GM23338 (cell line): ENCODE results near the gene IBSP. TPM values are rescaled to one million over a fixed set of nuclear protein-coding genes. Genes with fewer than 3 reads are reported as not detected.

Experiments
- ATAC-seq: fragments of 200-7000 bp; cut with Tn5 transposase; 3 replicates; pipeline ENCODE4 v1.9.1; 2020
- DNase-seq: peaks from one replicate; pipeline ENCODE4 v3.0.0-alpha.2; 2015; ENCODE audit warnings: low spot score
- H2AFZ ChIP-seq: fragments of 200-600 bp; sonication (generic); 2 replicates; pipeline ENCODE4 v1.8.0; 2016; ENCODE audit warnings: antibody characterized with exemption, mild to moderate bottlenecking, moderate library complexity
- H3F3A ChIP-seq: fragments of 200-600 bp; sonication (generic); replicated peaks from 2 replicates; pipeline ENCODE4 v1.8.0; 2017; ENCODE audit warnings: antibody characterized with exemption, mixed run types, low read depth
- H3K27ac ChIP-seq: fragments of 200-600 bp; sonication (generic); 2 replicates; pipeline ENCODE4 v1.6.1; 2016; ENCODE audit warnings: low read depth
- H3K27me3 ChIP-seq: fragments of 200-600 bp; sonication (generic); 2 replicates; pipeline ENCODE4 v1.8.0; 2016; ENCODE audit warnings: mild to moderate bottlenecking, mixed run types, moderate library complexity; ENCODE audit not compliant: insufficient read depth
- H3K36me3 ChIP-seq: fragments of 200-600 bp; sonication (generic); 2 replicates; pipeline ENCODE4 v1.8.0; 2016; ENCODE audit warnings: mild to moderate bottlenecking; ENCODE audit not compliant: insufficient read depth
- H3K4me1 ChIP-seq: fragments of 200-600 bp; sonication (generic); 2 replicates; pipeline ENCODE4 v1.8.0; 2016; ENCODE audit warnings: mild to moderate bottlenecking, moderate library complexity; ENCODE audit not compliant: insufficient read depth
- H3K4me2 ChIP-seq: fragments of 200-600 bp; sonication (generic); 2 replicates; pipeline ENCODE4 v1.7.1; 2017; ENCODE audit warnings: mixed run types
- H3K4me3 ChIP-seq: fragments of 200-600 bp; sonication (generic); 2 replicates; pipeline ENCODE4 v1.6.1; 2016; ENCODE audit warnings: mixed run types
- H3K79me2 ChIP-seq: fragments of 200-600 bp; sonication (generic); replicated peaks from 2 replicates; pipeline ENCODE4 v1.8.0; 2017; ENCODE audit warnings: mild to moderate bottlenecking; ENCODE audit not compliant: insufficient read depth
- H3K9me2 ChIP-seq: fragments of 200-600 bp; sonication (generic); 2 replicates; pipeline ENCODE4 v1.8.0; 2017; ENCODE audit not compliant: insufficient read depth
- H4K20me1 ChIP-seq: fragments of 200-600 bp; sonication (generic); replicated peaks from 2 replicates; pipeline ENCODE4 v1.8.0; 2017; ENCODE audit warnings: mild to moderate bottlenecking; ENCODE audit not compliant: insufficient read depth
- H3K27ac Mint-ChIP-seq: 2 replicates; pipeline ENCODE4 v1.8.0; 2020; ENCODE audit warnings: inconsistent platforms, mild to moderate bottlenecking, moderate library complexity, mixed read lengths
- H3K27me3 Mint-ChIP-seq: 3 replicates; pipeline ENCODE4 v1.8.0; 2022; ENCODE audit warnings: low read depth, mild to moderate bottlenecking, moderate library complexity, mixed read lengths, inconsistent platforms; ENCODE audit not compliant: insufficient read depth, poor library complexity
- H3K36me3 Mint-ChIP-seq: 3 replicates; pipeline ENCODE4 v1.8.0; 2021; ENCODE audit warnings: low read depth, mild to moderate bottlenecking, inconsistent platforms, moderate library complexity, mixed read lengths
- H3K4me1 Mint-ChIP-seq: 3 replicates; pipeline ENCODE4 v1.8.0; 2020; ENCODE audit warnings: mild to moderate bottlenecking, inconsistent platforms, mixed read lengths
- H3K4me3 Mint-ChIP-seq: 3 replicates; pipeline ENCODE4 v1.8.0; 2021; ENCODE audit warnings: moderate library complexity, mild to moderate bottlenecking, inconsistent platforms, mixed read lengths
- H3K9me3 Mint-ChIP-seq: 3 replicates; pipeline ENCODE4 v1.8.0; 2020; ENCODE audit warnings: moderate library complexity, mild to moderate bottlenecking, inconsistent platforms, mixed read lengths
- CREB1 ChIP-seq: fragments of 250-450 bp; sonication (Bioruptor Pico); IDR thresholded peaks from 2 replicates; pipeline ENCODE4 v1.5.0; 2020; ENCODE audit warnings: low read depth, mild to moderate bottlenecking, moderate library complexity
- ETS1 ChIP-seq: IDR thresholded peaks from 2 replicates; pipeline ENCODE4 v1.6.1; 2016; ENCODE audit warnings: antibody characterized with exemption
- EZH2 ChIP-seq: fragments of 200-600 bp; sonication (generic); IDR thresholded peaks from one replicate; pipeline ENCODE4 v1.8.0; 2017; ENCODE audit warnings: antibody characterized with exemption, mild to moderate bottlenecking, low read depth; ENCODE audit not compliant: unreplicated experiment
- EZH2phosphoT487 ChIP-seq: fragments of 200-600 bp; sonication (generic); IDR thresholded peaks from one replicate; pipeline ENCODE4 v1.8.1; 2018; ENCODE audit warnings: antibody characterized with exemption; ENCODE audit not compliant: unreplicated experiment
- JUNB ChIP-seq: IDR thresholded peaks from one replicate; pipeline ENCODE4 v1.6.1; 2016; ENCODE audit warnings: antibody characterized with exemption; ENCODE audit not compliant: unreplicated experiment
- NANOG ChIP-seq: IDR thresholded peaks from 2 replicates; pipeline ENCODE4 v1.6.1; 2016; ENCODE audit warnings: antibody characterized with exemption, borderline replicate concordance
- REST ChIP-seq: IDR thresholded peaks from one replicate; pipeline ENCODE4 v1.6.1; 2018; ENCODE audit warnings: antibody characterized with exemption; ENCODE audit not compliant: unreplicated experiment
- STAT1 ChIP-seq: IDR thresholded peaks from one replicate; pipeline ENCODE4 v1.6.1; 2016; ENCODE audit warnings: antibody characterized with exemption; ENCODE audit not compliant: unreplicated experiment
- ZNF462 ChIP-seq: fragments of 250-450 bp; sonication (Bioruptor Pico); IDR thresholded peaks from 2 replicates; pipeline ENCODE4 v1.5.0; 2020; ENCODE audit warnings: mild to moderate bottlenecking, moderate library complexity
- polyA plus RNA-seq: library from polyadenylated mRNA; unstranded; fragments of >200 nt; fragmentation: Nextera tagmentation; extraction: Ambion mirVana; gene quantifications from 2 replicates; pipeline ENCODE4 v1.2.1, GENCODE V29; 2016
- total RNA-seq: library from RNA; depleted of rRNA; stranded (reverse); fragments of >200 nt; shearing (Covaris generic); gene quantifications from 2 replicates; pipeline ENCODE4 v1.2.3, GENCODE V29; 2014

The IBSP gene
- total and polyA plus RNA-seq, 2 experiments from 2014 or later, result not detected

- TF ChIP-seq ZNF462 (CRISPR knock-in tag), result no peak
Measured at GRCh38 chr4:87834401-87834800, 35.0 kb downstream of the IBSP start (continued).

GRCh38 chr4:87835197-87835596 is 35.8 kb downstream of the IBSP start:
- H3K36me3 ChIP-seq, result no peaks in the 10 kb centered on the region
- H4K20me1 ChIP-seq, result no peaks in the 10 kb centered on the region
- no peak overlapping the region for H3K4me3 ChIP-seq
- H3K27me3 Mint-ChIP-seq, result peaks cover 6% of the 10 kb centered on the region
- peaks cover 23% of the 10 kb centered on the region for H3K4me1 Mint-ChIP-seq
- no peaks in the 10 kb centered on the region for H3K9me3 Mint-ChIP-seq
- H3K4me3 Mint-ChIP-seq, result no peak overlapping the region
- no peaks in the 10 kb centered on the region for H3K79me2 ChIP-seq
- DNase-seq (no peak), ATAC-seq (no peak)
- H3K27ac Mint-ChIP-seq, result no peak overlapping the region
- H3K4me2 ChIP-seq, result no peak overlapping the region
- no peaks in the 10 kb centered on the region for H3K9me2 ChIP-seq
- no peaks in the 10 kb centered on the region for H3K36me3 Mint-ChIP-seq
- H3F3A ChIP-seq, result 0 out of 2 replicates have a peak, but pooled peaks cover 4% of the 10 kb centered on the region
- H2AFZ ChIP-seq, result no peak overlapping the region
- no peak overlapping the region for H3K27ac ChIP-seq
- no peaks in the 10 kb centered on the region for H3K4me1 ChIP-seq
- H3K27me3 ChIP-seq, result no peaks in the 10 kb centered on the region
- no peak for TF ChIP-seq EZH2
- no peak for TF ChIP-seq NANOG
- TF ChIP-seq EZH2phosphoT487, result no peak
- TF ChIP-seq CREB1, result no peak
- no peak for TF ChIP-seq ETS1
- no peak for TF ChIP-seq REST
- no peak for TF ChIP-seq JUNB
- no peak for TF ChIP-seq STAT1
